HG02970 (cell line): Measurements from ENCODE around the gene RYR2.

Experiments used
- ATAC-seq: cut with Tn5 transposase; IDR thresholded peaks from one replicate; pipeline ENCODE4 v1.9.1; 2021; ENCODE audit warnings: mild to moderate bottlenecking, moderate library complexity, moderate number of reproducible peaks; ENCODE audit not compliant: unreplicated experiment, low FRiP score

Gene RYR2

GRCh38 chr1:237608433-237608832, 566.4 kb downstream of the RYR2 start:
- ATAC-seq: no peak

DNA sequence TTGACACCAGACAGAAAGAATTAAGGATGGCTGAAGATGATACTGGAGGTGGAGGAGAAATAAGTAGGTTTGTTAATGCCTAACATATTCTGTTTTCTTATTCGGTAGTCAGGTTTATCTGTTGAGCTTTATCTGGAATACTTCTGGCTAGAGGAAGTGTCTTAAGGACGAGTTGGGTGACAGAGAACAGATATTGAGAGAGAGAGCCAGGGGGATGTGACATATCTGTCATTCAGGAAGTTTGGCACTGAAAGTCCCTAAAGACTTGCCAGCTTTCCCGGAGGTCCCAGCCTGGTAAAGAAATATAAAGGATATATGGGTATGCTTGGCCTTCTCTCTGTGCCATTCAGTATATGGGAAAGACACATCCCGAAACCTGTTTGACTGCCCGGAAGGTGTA, 568.2 kb downstream of the RYR2 start:
- no peak for ATAC-seq

GRCh38 chr1:237613984-237614383, 572.0 kb downstream of the RYR2 start:
- ATAC-seq: no peak

DNA sequence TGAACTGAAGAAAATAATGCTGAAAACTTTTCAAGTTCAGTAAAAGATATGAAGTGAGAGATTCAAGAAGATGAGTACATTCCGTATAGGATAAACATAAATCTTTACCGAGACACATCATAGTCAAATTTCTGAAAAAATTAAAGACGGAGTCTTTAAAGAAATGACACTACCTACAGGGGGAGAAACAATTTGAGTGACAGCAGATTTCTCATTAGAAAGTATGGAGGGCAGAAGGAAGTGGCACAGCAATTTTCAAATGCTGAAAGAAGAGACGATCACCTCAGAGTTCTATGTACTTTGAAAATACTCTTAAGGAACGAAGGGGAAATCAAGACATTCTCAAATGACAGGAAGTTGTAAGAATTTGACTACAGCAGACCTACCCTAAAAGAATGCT, 577.6 kb downstream of the RYR2 start:
- no peak for ATAC-seq

DNA sequence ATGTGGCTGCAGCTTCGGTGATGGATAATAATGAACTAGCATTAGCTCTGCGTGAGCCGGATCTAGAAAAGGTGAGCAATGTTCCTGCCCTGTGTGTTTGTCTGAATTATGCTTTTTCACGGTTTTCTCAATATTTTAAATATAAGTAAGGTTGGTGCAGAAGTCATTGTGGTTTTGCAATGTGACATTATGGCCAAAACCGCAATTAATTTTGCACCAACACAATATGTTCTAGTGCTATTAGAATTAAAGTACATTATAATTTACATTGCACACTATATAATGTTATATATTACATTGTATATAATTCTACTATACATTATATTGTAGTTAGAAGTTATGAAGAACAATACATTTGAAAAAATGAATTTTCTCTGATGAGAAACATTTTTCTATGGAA, 592.9 kb downstream of the RYR2 start:
- ATAC-seq: no peak

DNA sequence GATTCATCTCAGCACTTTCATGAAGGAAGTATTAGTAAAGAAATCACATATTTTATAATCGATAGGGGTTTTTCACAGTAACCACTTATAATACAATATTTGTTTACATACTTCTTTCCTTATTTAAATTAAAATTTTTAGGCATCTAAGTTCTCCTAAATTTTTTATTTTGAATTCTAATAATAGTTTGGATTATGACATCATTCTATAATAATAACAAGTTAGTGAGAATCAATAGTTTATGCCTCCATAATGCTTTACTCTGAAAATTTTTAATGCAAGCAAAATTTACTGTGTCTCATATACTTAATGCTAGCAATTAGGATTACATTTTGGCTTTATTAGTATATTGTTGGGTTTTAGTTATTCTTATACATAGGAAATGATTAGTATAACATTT, 596.6 kb downstream of the RYR2 start:
- ATAC-seq: no peak

DNA sequence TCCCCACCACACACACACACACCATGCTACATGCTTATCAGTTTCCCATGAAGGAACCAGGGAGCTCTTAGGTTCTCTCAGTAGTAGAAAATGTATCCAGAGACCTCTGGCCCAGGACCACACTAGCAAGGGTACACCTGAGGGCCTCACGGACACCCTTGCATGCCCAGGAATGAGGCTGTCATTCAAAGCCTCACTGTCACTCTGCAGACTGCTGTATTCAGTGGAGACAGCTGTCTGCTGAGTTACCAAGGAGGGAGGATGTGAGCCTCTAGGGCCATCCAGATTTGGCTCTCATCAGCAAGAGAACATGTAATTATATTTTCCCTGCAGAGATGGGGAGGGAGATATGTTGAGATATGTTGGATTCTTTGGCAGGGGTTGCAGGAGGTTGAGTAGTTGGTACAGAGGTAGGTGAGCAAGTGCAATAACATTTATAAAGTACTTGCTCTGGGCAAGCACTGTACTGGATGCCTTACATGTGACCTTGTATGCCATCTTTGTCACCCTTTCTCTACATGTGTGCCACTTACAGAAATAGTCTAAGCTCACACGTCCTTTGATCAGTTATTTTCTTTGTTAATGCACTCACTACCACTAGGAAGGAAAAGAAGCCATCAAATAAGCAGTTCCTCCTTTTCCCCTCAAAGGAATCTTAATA, 598.2 kb downstream of the RYR2 start:
- ATAC-seq: no peak

- no peak for ATAC-seq
Observed at GRCh38 chr1:237640966-237641365, 599.0 kb downstream of the RYR2 start.

- ATAC-seq: no peak
Observed at GRCh38 chr1:237650809-237651208, 608.8 kb downstream of the RYR2 start.

- no peak for ATAC-seq
Observed at GRCh38 chr1:237655778-237656177, 613.8 kb downstream of the RYR2 start.

DNA sequence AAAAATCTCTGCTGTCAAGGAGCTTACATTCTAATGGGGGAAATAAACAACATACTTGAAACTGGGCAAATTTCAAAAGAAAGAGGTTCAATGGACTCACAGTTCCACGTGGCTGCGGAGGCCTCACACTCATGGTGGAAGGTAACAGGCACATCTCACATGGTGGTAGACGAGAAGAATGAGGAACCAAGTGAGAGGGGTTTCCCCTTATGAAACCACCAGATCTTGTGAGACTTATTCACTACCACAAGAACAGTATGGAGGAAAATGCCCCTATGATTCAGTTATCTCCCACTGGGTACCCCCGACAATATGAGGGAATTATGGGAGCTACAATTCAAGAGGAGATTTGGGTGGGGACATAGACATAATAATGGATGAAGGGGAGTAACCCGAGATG, 622.4 kb downstream of the RYR2 start:
- ATAC-seq: no peak

DNA sequence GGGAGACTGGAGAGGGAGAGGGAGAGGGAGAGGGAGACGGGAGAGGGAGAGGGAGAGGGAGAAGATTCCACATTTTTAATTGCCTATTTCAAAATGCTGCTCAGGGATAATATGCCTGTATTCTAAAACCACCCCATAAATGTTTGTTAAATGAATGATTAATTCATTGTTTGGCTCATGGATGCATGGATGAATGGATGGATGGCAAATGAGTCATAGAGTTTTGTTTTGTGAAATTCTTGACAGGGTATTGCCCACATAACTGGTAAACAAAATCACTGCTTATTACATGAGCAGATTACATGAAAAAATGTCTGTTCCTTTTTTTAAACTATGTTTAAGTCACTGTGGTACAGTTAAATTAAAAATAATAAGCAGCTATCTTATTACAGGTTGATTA, 628.3 kb downstream of the RYR2 start:
- ATAC-seq: no peak

- no peak for ATAC-seq
Observed at GRCh38 chr1:237671262-237671661, 629.3 kb downstream of the RYR2 start.

- ATAC-seq: no peak
Observed at GRCh38 chr1:237671935-237672334, 630.0 kb downstream of the RYR2 start.

DNA sequence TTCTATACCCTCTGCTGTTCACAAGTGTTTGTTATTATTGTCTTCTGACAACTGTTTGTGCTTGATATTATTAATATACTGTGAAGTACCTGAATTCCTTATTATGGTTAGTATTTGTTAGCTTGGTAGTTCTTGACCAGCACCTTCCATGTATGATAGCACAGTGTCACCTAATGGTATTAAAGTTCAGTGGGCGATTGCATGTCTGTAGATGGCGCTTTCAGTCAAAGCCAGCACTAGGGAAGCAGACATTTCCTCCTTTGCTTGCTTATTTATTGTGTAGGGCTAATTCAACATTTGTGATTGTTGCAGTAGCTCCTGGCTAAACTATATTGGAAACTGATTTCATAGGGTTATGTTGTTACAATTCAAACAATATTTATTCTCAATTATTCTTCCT, 630.8 kb downstream of the RYR2 start:
- no peak for ATAC-seq

GRCh38 chr1:237673631-237674030, 631.6 kb downstream of the RYR2 start:
- ATAC-seq: no peak

DNA sequence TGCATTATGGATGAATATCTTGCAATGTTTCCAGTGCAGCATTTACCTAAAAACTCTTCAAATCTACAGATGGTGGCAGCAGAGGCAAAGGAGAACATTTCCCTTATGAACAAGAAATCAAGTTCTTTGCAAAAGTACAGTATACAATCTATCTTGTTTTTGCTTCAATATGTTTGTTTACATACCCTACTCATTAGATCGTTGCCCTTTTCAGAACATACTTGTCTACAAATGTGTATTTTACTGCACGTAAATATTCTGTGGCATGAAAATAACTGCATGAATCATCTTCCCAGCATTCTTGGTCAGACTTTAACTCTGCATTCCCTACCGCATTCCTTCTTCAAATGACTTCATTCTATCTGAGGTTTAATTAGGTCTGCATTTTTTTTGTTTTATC, 636.0 kb downstream of the RYR2 start:
- ATAC-seq: no peak

DNA sequence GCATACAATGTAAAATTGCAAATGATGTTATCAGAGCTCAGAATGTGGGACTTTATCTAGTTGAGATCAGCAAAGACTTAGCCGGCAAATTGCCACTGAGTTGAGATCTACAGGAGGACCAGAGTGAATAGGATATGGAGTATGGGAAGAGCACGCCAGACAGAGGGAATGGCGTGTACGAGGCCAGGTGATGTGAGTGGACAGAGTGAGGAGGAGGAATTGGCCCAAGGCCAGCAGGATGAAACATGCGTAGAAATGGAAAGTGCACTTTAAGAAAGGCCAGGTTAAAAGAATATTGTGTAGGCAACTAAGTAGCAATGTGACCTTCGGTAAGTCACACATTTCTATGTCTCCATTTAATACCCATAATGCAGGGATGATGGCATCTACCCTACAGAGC, 637.7 kb downstream of the RYR2 start:
- ATAC-seq: no peak

- no peak for ATAC-seq
Observed at GRCh38 chr1:237681210-237681609, 639.2 kb downstream of the RYR2 start.

- ATAC-seq: no peak
Observed at GRCh38 chr1:237684236-237684635, 642.3 kb downstream of the RYR2 start.

GRCh38 chr1:237685551-237685950, 643.6 kb downstream of the RYR2 start:
- no peak for ATAC-seq

DNA sequence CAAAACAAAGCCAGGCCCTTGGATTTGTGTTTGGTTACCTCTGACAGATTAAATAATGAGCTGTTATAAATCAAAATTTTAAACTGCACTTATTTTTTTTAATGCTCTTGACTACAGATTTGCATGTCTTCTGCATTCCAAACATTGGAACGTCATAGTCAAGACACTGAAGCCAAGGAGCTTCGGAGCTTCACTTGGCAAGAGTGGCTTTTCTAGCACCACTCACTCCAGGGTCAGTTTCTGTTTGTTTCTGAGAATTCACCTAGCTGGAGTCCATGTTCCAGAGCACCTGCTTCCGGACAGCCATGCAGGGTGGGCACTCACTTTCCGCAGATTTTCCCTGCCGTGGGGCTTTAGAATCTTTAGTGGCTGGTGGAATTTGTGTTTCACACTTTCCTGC, 645.8 kb downstream of the RYR2 start:
- ATAC-seq: no peak

DNA sequence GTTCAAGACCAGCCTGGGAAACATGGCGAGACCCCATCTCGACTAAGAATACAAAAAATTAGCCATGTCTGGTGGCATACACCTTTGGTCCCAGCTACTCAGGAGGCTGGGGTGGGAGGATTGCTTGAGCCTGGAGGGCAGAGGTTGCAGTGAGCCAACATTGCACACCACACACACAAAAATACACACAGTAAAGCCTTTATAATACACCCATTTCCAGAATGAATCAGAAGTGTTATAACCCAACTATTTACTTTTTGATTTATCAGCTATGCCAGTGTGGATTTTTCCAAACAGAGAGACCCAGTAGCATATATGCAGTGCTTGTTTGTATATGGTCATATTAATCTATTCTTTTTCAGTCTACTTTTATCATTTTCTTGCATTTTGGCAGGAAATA, 648.7 kb downstream of the RYR2 start:
- ATAC-seq: no peak
